HepG2 (cell line): ENCODE results near the gene SNX30. TPM values are rescaled to one million over a fixed set of nuclear protein-coding genes. Genes with fewer than 3 reads are reported as not detected.

Experiments used
- ATAC-seq: fragments of 200-7000 bp; cut with Tn5 transposase; 3 replicates; pipeline ENCODE4 v1.9.1; 2020; ENCODE audit warnings: mild to moderate bottlenecking, moderate library complexity
- BruUV-seq: library from RNA; stranded (reverse); fragments of 400-500 nt; replicated peaks from 2 replicates; lab custom pipeline; 2021; lab: Mats Ljungman, UMichigan
- CTCF ChIA-PET: fragments of 300-600 bp; formaldehyde crosslinking; extraction: SDS; loops from one replicate; lab custom pipeline; 2021; ENCODE audit warnings: low total read pairs, inconsistent platforms, low intra/inter-chr PET ratio; lab: Yijun Ruan, JAX
- POLR2A ChIA-PET: fragments of 350-600 bp; sonication (Branson Sonifier 250); formaldehyde crosslinking; loops from one replicate; lab custom pipeline; 2020; ENCODE audit warnings: antibody characterized with exemption, inconsistent platforms; lab: Yijun Ruan, JAX
- DNase-seq: peaks from one replicate; pipeline ENCODE4 v3.0.0-alpha.2; 2015; ENCODE audit warnings: low spot score
- FAIRE-seq: peaks from 3 replicates; lab custom pipeline; 2011; peaks lifted over from hg19 to GRCh38; lab: Jason Lieb, UNC
- H2AFZ ChIP-seq: one replicate; pipeline ENCODE4 v1.6.1; 2011; ENCODE audit warnings: low read length, inconsistent platforms
- H3K27ac ChIP-seq: fragments of 300-600 bp; 3 replicates; pipeline ENCODE4 v1.8.0; 2011; ENCODE audit warnings: mixed run types, mild to moderate bottlenecking, mixed read lengths, low read length, inconsistent platforms; ENCODE audit not compliant: insufficient read depth; ENCODE audit errors: extremely low read length
- H3K27me3 ChIP-seq, 2 experiments: fragments of 200-600 bp in 1 of 2; 2 replicates in 1 of 2; 3 replicates in 1 of 2; pipeline versions ENCODE4 v1.6.0 to v1.8.0; 2011; ENCODE audit warnings: low read length in 2 of 2, mild to moderate bottlenecking in 2 of 2, moderate library complexity in 2 of 2, inconsistent platforms in 1 of 2; ENCODE audit not compliant: insufficient read depth in 2 of 2, control insufficient read depth in 1 of 2
- H3K36me3 ChIP-seq, 2 experiments: fragments of 200-600 bp in 1 of 2; replicated peaks in 1 of 2; 2 replicates in 1 of 2; 3 replicates in 1 of 2; pipeline versions ENCODE4 v1.5.1 to v1.8.0; 2011; ENCODE audit warnings: low read length in 2 of 2, inconsistent platforms in 1 of 2; ENCODE audit not compliant: insufficient read depth in 2 of 2, control insufficient read depth in 1 of 2
- H3K4me1 ChIP-seq: 2 replicates; pipeline ENCODE4 v1.5.1; 2012; ENCODE audit warnings: low read length, inconsistent platforms; ENCODE audit not compliant: insufficient read depth
- H3K4me2 ChIP-seq: 2 replicates; pipeline ENCODE4 v1.6.0; 2011; ENCODE audit warnings: low read depth, low read length, inconsistent platforms
- H3K4me3 ChIP-seq, 3 experiments: fragments of 200-600 bp in 1 of 3; sonication (generic), shearing (Covaris generic) in 1 of 3; replicated peaks in 1 of 3; 2 replicates each; pipeline ENCODE4 v1.5.1; 2011 to 2016; ENCODE audit warnings: low read length in 3 of 3, inconsistent platforms in 2 of 3, low read depth in 2 of 3, mild to moderate bottlenecking in 2 of 3, control low read depth in 1 of 3, mixed read lengths in 1 of 3; ENCODE audit not compliant: insufficient read depth in 1 of 3
- H3K79me2 ChIP-seq: one replicate; pipeline ENCODE4 v1.6.1; 2011; ENCODE audit warnings: low read length, inconsistent platforms; ENCODE audit not compliant: insufficient read depth
- H3K9ac ChIP-seq: 2 replicates; pipeline ENCODE4 v1.6.0; 2011; ENCODE audit warnings: mild to moderate bottlenecking, low read depth, low read length, inconsistent platforms; ENCODE audit not compliant: insufficient read depth
- H3K9me3 ChIP-seq: 2 replicates; pipeline ENCODE4 v1.5.1; 2012; ENCODE audit warnings: mild to moderate bottlenecking, low read length
- H4K20me1 ChIP-seq: 2 replicates; pipeline ENCODE4 v1.6.0; 2011; ENCODE audit warnings: inconsistent platforms, mild to moderate bottlenecking, low read length, moderate library complexity; ENCODE audit not compliant: insufficient read depth
- ATM ChIP-seq: fragments of 450-650 bp; IDR thresholded peaks from 2 replicates; pipeline ENCODE4 v1.7.1; 2017; ENCODE audit warnings: mild to moderate bottlenecking, borderline replicate concordance
- CHCHD3 ChIP-seq: sonication (generic); formaldehyde crosslinking; IDR thresholded peaks from 2 replicates; pipeline ENCODE4 v1.8.0; 2022; ENCODE audit warnings: mild to moderate bottlenecking, missing genetic modification reagents, moderate library complexity
- CHD2 ChIP-seq: IDR thresholded peaks from 2 replicates; pipeline ENCODE4 v1.6.1; 2011; ENCODE audit warnings: low read depth, low read length, improper control_type of control experiment
- HES4 ChIP-seq: sonication (generic); formaldehyde crosslinking; IDR thresholded peaks from 2 replicates; pipeline ENCODE4 v1.9.0; 2021; ENCODE audit warnings: mild to moderate bottlenecking, missing genetic modification reagents, borderline replicate concordance
- JUNB ChIP-seq: sonication (generic); formaldehyde crosslinking; IDR thresholded peaks from 2 replicates; pipeline ENCODE4 v1.8.0; 2022; ENCODE audit warnings: missing genetic modification reagents, mild to moderate bottlenecking, borderline replicate concordance
- NFE2L2 ChIP-seq: fragments of 150-350 bp; IDR thresholded peaks from 2 replicates; pipeline ENCODE4 v1.6.1; 2014; ENCODE audit warnings: low read length
- RFX5 ChIP-seq: IDR thresholded peaks from 2 replicates; pipeline ENCODE4 v1.6.1; 2011; ENCODE audit warnings: low read depth, low read length, improper control_type of control experiment
- SAFB2 ChIP-seq: sonication (generic); formaldehyde crosslinking; IDR thresholded peaks from 2 replicates; pipeline ENCODE4 v1.5.1; 2020; ENCODE audit warnings: missing genetic modification reagents, low read depth, mild to moderate bottlenecking, borderline replicate concordance
- SNAPC2 ChIP-seq: sonication (generic); formaldehyde crosslinking; IDR thresholded peaks from 2 replicates; pipeline ENCODE4 v1.8.1; 2022; ENCODE audit warnings: mild to moderate bottlenecking, missing genetic modification reagents
- SYNCRIP ChIP-seq: fragments of 200-400 bp; formaldehyde crosslinking; IDR thresholded peaks from 2 replicates; pipeline ENCODE4 v1.6.1; 2018; ENCODE audit warnings: mild to moderate bottlenecking, low read depth, low read length; ENCODE audit not compliant: insufficient read depth
- TBX2 ChIP-seq: sonication (generic); formaldehyde crosslinking; IDR thresholded peaks from 2 replicates; pipeline ENCODE4 v1.5.0; 2020; ENCODE audit warnings: missing genetic modification reagents, mild to moderate bottlenecking, borderline replicate concordance
- TFDP2 ChIP-seq: sonication (generic); formaldehyde crosslinking; IDR thresholded peaks from 2 replicates; pipeline ENCODE4 v1.4.0; 2020; ENCODE audit warnings: missing genetic modification reagents
- ZNF274 ChIP-seq: sonication (generic); formaldehyde crosslinking; IDR thresholded peaks from 2 replicates; pipeline ENCODE4 v1.5.1; 2020; ENCODE audit warnings: mild to moderate bottlenecking, missing genetic modification reagents
- ZNF382 ChIP-seq: sonication (generic); formaldehyde crosslinking; IDR thresholded peaks from 2 replicates; pipeline ENCODE4 v1.5.0; 2020; ENCODE audit warnings: missing genetic modification reagents, mild to moderate bottlenecking, borderline replicate concordance
- ZNF460 ChIP-seq: sonication (generic); formaldehyde crosslinking; IDR thresholded peaks from 2 replicates; pipeline ENCODE4 v1.5.1; 2020; ENCODE audit warnings: missing genetic modification reagents, mild to moderate bottlenecking, borderline replicate concordance
- WGBS: methylation state at CpG from one replicate; pipeline ENCODE4 v1.1.6; 2017; ENCODE audit warnings: low lambda C conversion rate; 5-methylcytosine and 5-hydroxymethylcytosine counted together
- in situ Hi-C: cut with HindIII; loops from 2 replicates; pipeline ENCODE4 v1.10.0; 2017; ENCODE audit warnings: low pct_unique_long_range_greater_than_20kb; ENCODE audit not compliant: extremely low pct_ligation_motif_present
- intact Hi-C: fragments of 100-400 bp; cut with micrococcal nuclease; formaldehyde crosslinking; loops from one replicate; pipeline ENCODE4 v1.10.0; 2022; ENCODE audit not compliant: unreplicated experiment
- polyA plus RNA-seq, 8 experiments: library from polyadenylated mRNA; depleted of rRNA in 3 of 8; stranded (reverse) in 7 of 8; unstranded in 1 of 8; fragments of >200 nt; fragmentation: Illumina TruSeq in 4 of 8; extraction: Trizol in 4 of 8; gene quantifications; 2 replicates each; pipeline versions ENCODE4 v1.2.1 to v1.2.3, GENCODE V29; 2011 to 2016; ENCODE audit warnings: low read depth in 4 of 8, missing spikeins in 1 of 8, mixed read lengths in 1 of 8; ENCODE audit not compliant: insufficient read depth in 1 of 8
- total RNA-seq, 5 experiments: library from RNA; depleted of rRNA; stranded (reverse); fragments of >200 nt; fragmentation: Illumina TruSeq; extraction: Trizol; gene quantifications; 2 replicates each; pipeline ENCODE4 v1.2.3, GENCODE V29; 2016; ENCODE audit warnings: low read depth in 1 of 5

SNX30 gene
- total and polyA plus RNA-seq, 2 of the 13 experiments (the other 11 are each of a cell fraction or from before 2014, with no cell fraction given), result 4.4 to 12.4 TPM

DNA sequence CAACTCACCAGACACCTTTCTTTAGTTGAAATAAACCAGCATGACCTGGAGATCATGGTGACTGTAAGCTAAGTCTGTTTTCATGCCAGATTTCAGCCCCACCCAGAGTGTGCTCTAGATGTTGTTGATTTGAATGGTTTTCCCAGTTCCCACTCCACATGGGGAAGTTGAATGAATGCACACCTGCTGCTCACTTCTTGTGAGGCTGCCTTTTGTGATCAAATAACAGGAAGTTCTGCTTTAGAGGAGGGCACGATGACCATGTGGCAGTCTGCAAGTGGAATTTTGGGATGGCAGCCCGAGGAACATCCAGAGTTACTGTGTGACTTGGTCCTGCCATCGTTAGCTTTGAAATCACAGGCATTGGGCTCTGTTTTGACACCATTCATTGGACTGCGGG is 121.5 kb downstream of the SNX30 start:
- BruUV-seq, result no TSS peak
- H3K36me3 ChIP-seq, result peaks cover 0 to 9% of the 10 kb centered on the region in 2 experiments; a peak in 3 of 5 replicates
- H3K27me3 ChIP-seq, result no peaks in the 10 kb centered on the region
- in situ Hi-C loops (no loop called here), intact Hi-C loops (no loop called here)
- no peaks in the 10 kb centered on the region for H3K9me3 ChIP-seq
- DNase-seq (no peak), ATAC-seq (no peak), FAIRE-seq (no peak)
- no peak overlapping the region for H2AFZ ChIP-seq
- H3K4me3 ChIP-seq, result no peak overlapping the region
- 75% methylated on average over 4 of the region's 4 CpGs for WGBS
- TF ChIP-seq NFE2L2, result no peak
- TF ChIP-seq TBX2, result no peak
- no peak for TF ChIP-seq ZNF460 (CRISPR knock-in tag)
- no peak for TF ChIP-seq TFDP2 (CRISPR knock-in tag)
- no peak for TF ChIP-seq SAFB2 (CRISPR knock-in tag)
- TF ChIP-seq CHCHD3, result no peak
- TF ChIP-seq ZNF274 (CRISPR knock-in tag), result no peak
- no peak for TF ChIP-seq ZNF382 (CRISPR knock-in tag)
- no peak for TF ChIP-seq SYNCRIP
- no peak for TF ChIP-seq CHD2
- TF ChIP-seq ATM, result no peak
- no peak for TF ChIP-seq RFX5
- no peak for TF ChIP-seq HES4 (CRISPR knock-in tag)
- no peak for TF ChIP-seq JUNB (CRISPR knock-in tag)
- TF ChIP-seq SNAPC2 (CRISPR knock-in tag), result no peak
- no peak overlapping the region for H3K27ac ChIP-seq
- no peaks in the 10 kb centered on the region for H4K20me1 ChIP-seq
- POLR2A ChIA-PET, result no interaction called here
- CTCF ChIA-PET, result no interaction called here
- H3K4me2 ChIP-seq, result no peak overlapping the region
- H3K9ac ChIP-seq, result no peak overlapping the region
- peaks cover 39% of the 10 kb centered on the region for H3K4me1 ChIP-seq
- no peaks in the 10 kb centered on the region for H3K79me2 ChIP-seq
